GM13976 (cell line): ENCODE measurements around the gene KRTAP5-8.

Experiments used
- DNase-seq: peaks from one replicate; pipeline ENCODE4 v3.0.0; 2012; ENCODE audit warnings: low spot score
- in situ Hi-C: fragments of 300-500 bp; cut with MboI; formaldehyde crosslinking; loops from one replicate; pipeline ENCODE4 v1.12.0; 2022; ENCODE audit warnings: low sequenced_read_pairs, mixed read lengths, inconsistent platforms; ENCODE audit not compliant: unreplicated experiment
- TF ChIP-seq, protein P1 (sequence below): IDR thresholded peaks from 2 replicates; pipeline ENCODE4 v1.5.1; 2012; ENCODE audit warnings: borderline replicate concordance, mild to moderate bottlenecking; ENCODE audit not compliant: insufficient read depth; ENCODE audit errors: extremely low read depth, missing control alignments, control extremely low read depth

Gene KRTAP5-8

GRCh38 chr11:71500601-71501021 lies 37.2 kb upstream of the KRTAP5-8 start:
- in situ Hi-C loops = no loop called here
- no peak for DNase-seq
- TF ChIP-seq, protein P1, sequence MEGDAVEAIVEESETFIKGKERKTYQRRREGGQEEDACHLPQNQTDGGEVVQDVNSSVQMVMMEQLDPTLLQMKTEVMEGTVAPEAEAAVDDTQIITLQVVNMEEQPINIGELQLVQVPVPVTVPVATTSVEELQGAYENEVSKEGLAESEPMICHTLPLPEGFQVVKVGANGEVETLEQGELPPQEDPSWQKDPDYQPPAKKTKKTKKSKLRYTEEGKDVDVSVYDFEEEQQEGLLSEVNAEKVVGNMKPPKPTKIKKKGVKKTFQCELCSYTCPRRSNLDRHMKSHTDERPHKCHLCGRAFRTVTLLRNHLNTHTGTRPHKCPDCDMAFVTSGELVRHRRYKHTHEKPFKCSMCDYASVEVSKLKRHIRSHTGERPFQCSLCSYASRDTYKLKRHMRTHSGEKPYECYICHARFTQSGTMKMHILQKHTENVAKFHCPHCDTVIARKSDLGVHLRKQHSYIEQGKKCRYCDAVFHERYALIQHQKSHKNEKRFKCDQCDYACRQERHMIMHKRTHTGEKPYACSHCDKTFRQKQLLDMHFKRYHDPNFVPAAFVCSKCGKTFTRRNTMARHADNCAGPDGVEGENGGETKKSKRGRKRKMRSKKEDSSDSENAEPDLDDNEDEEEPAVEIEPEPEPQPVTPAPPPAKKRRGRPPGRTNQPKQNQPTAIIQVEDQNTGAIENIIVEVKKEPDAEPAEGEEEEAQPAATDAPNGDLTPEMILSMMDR = no peak

DNA sequence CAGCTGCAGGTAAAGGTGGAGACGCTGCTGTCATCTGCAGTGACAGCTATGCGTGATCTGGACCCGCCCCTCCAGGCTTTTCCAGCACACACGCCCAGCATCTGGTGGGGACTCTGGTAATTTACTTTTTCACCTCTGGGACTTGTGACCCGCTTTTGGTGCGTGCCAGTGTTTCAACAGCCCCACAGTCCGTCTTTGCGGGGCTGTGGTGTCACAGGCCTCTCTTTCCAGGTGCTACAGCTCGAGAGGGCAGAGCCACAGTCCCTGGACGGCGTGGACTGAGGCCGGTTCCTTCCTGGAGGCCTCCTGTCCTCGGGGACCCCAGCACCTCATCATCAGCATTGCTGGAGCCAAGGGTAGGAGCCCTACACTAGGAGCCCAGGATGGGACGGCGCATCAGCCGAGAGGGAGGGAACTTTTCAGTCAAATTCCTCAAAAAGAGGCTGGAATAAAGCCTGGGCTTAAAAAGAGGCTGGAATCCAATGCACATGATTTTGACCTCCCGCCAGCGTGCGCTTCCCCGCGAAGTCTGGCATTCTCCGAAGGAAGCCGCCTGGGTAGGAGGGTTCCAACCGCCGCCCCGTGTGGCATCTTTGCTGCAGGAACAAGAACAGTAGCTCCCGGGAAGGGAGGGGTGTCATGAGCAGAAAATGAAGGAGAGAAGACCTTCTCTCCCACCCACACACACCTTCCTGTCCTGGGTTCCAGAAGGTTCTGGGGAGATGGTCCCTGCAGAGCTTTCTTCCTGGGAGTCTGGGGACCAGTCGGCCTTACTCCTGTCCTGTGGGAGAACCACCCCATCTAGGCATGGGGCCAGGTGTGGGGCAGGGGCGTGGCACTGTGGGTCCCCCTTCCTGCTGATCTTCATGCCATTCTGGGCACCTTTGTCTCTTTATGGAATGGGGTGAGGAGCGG lies 36.5 kb upstream of the KRTAP5-8 start:
- in situ Hi-C loops = no loop called here
- DNase-seq = no peak
- TF ChIP-seq, protein P1 = no peak

DNA sequence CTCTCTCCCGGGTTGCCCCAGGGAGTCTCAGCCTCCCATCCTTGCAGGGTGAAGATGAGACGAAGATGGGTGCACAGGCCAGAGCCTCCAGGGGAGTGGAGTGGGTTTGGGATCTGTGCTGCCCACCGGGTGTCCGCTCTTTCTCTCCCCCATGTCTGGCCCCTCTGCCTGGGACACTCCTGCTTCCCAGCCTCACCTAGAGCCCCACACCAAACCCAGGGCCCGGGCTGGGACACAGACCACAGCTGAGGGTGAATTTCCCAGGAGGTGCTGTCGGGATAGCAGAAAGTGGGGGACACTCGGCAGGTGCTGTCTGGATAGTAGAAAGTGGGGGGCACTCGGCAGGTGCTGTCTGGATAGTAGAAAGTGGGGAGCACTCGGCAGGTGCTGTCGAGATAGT lies 35.8 kb upstream of the KRTAP5-8 start:
- in situ Hi-C loops = no loop called here
- TF ChIP-seq, protein P1 = no peak
- no peak for DNase-seq

GRCh38 chr11:71502871-71503435 lies 34.9 kb upstream of the KRTAP5-8 start:
- no peak for DNase-seq

DNA sequence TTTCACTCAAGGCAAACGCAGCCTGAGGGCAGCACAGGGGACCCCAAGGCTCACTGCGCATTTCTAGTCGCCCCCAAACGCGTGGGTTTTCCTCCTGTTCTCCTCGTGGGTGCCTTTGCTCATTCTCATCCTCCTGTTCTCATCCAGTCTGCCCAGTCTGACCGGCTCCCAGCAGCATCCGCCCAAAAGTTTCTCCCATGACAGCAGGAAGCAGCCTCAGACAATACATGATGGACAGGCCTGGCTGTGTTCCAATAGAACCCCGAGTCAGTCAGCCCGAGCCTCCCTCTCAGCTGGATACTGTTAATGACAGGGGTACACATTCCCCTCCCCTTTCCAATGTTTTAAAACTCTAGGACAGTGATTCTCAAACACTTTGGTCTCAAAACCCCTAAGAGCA lies 33.3 kb upstream of the KRTAP5-8 start:
- in situ Hi-C loops = no loop called here
- no peak for DNase-seq
- TF ChIP-seq, protein P1 = no peak

More at GRCh38 chr11:71502871-71503435, 34.9 kb upstream of the KRTAP5-8 start:
- in situ Hi-C loops = no loop called here
- TF ChIP-seq, protein P1 = no peak

DNA sequence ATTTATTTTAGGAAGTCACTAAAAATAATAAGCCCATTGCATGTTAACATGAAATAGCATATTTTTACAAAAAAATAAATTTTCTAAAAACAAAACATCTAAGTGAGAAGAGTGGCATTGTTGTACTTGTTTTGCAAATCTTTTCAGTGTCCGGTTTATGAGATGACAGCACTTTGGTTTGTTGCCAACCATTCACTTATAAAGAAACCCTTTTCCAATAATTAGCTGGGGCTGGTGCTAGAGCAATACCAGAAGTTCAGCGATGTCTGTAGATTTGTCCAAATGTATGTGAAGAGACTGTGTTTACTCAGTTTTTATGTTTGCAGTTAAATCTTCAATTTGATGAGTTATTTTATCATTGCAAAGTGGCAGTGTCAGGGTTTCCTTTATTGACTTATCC lies 32.8 kb upstream of the KRTAP5-8 start:
- TF ChIP-seq, protein P1 = no peak
- no peak for DNase-seq
- in situ Hi-C loops = no loop called here

DNA sequence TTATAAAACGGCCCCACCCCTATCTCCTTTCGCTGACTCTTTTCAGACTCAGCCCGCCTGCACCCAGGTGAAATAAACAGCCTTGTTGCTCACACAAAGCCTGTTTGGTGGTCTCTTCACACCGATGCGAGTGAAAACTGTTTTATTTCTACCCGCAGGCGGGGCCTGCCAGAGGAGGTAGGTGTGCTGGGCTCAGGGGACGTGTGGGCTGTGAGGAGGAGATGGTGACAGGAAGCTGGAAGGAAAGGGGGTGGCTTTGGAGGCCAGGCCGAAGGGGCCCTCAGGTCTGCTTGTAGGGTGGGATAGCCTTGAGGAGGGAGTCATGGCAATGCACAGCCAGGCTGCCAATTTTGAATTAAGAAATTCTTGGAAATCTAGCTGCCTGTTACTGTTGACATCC lies 32.0 kb upstream of the KRTAP5-8 start:
- in situ Hi-C loops = no loop called here
- TF ChIP-seq, protein P1 = no peak
- DNase-seq = no peak
